Smooth muscle cell (in vitro differentiated cells): ENCODE measurements around the gene HMCN2. TPM values are rescaled to one million over a fixed set of nuclear protein-coding genes. Genes with fewer than 3 reads are reported as not detected.

Experiments used
- DNase-seq: peaks from one replicate; lab custom pipeline; 2025; ENCODE audit not compliant: unreplicated experiment; lab: John Stamatoyannopoulos, UW
- H2AFZ ChIP-seq: fragments of 200-600 bp; sonication (generic); 2 replicates; pipeline ENCODE4 v1.6.0; 2016; ENCODE audit warnings: antibody characterized with exemption, low read depth, mild to moderate bottlenecking
- H3F3A ChIP-seq: fragments of 200-600 bp; sonication (generic); 2 replicates; pipeline ENCODE4 v1.6.0; 2017; ENCODE audit warnings: antibody characterized with exemption, low read depth
- H3K27ac ChIP-seq: fragments of 200-600 bp; sonication (generic); 2 replicates; pipeline ENCODE4 v1.5.1; 2016; ENCODE audit warnings: low read depth, mild to moderate bottlenecking
- H3K27me3 ChIP-seq: fragments of 200-600 bp; sonication (generic); 2 replicates; pipeline ENCODE4 v1.6.1; 2016; ENCODE audit warnings: low read depth, mild to moderate bottlenecking
- H3K36me3 ChIP-seq: fragments of 200-600 bp; sonication (generic); 2 replicates; pipeline ENCODE4 v1.5.1; 2016; ENCODE audit warnings: low read depth
- H3K4me1 ChIP-seq: fragments of 200-600 bp; sonication (generic); 2 replicates; pipeline ENCODE4 v1.5.1; 2016; ENCODE audit warnings: low read depth
- H3K4me2 ChIP-seq: fragments of 200-600 bp; sonication (generic); 2 replicates; pipeline ENCODE4 v1.6.0; 2016; ENCODE audit warnings: mild to moderate bottlenecking
- H3K4me3 ChIP-seq: fragments of 200-600 bp; sonication (generic); 2 replicates; pipeline ENCODE4 v1.5.1; 2016; ENCODE audit warnings: mild to moderate bottlenecking
- H3K79me2 ChIP-seq: fragments of 200-600 bp; sonication (generic); 2 replicates; pipeline ENCODE4 v1.6.0; 2016; ENCODE audit warnings: low read depth, mild to moderate bottlenecking
- H3K9ac ChIP-seq: fragments of 200-600 bp; sonication (generic); 2 replicates; pipeline ENCODE4 v1.6.0; 2016; ENCODE audit warnings: low read depth
- H3K9me3 ChIP-seq: fragments of 200-600 bp; sonication (generic); replicated peaks from 2 replicates; pipeline ENCODE4 v1.5.1; 2016; ENCODE audit warnings: low read depth
- H4K20me1 ChIP-seq: fragments of 200-600 bp; sonication (generic); 2 replicates; pipeline ENCODE4 v1.6.0; 2016; ENCODE audit warnings: low read depth
- CTCF ChIP-seq: fragments of 200-600 bp; sonication (generic); IDR thresholded peaks from 2 replicates; pipeline ENCODE4 v1.5.1; 2017; ENCODE audit warnings: borderline replicate concordance, mild to moderate bottlenecking, antibody characterized with exemption; ENCODE audit not compliant: insufficient read depth, poor library complexity, severe bottlenecking
- WGBS: methylation state at CpG from one replicate; pipeline ENCODE4 v1.1.7; 2016; ENCODE audit warnings: low lambda C conversion rate; 5-methylcytosine and 5-hydroxymethylcytosine counted together
- polyA plus RNA-seq: library from polyadenylated mRNA; unstranded; fragments of >200 nt; fragmentation: Nextera tagmentation; extraction: Ambion mirVana; gene quantifications from 2 replicates; pipeline ENCODE4 v1.2.1, GENCODE V29; 2016
- total RNA-seq: library from RNA; depleted of rRNA; stranded (reverse); fragments of >200 nt; gene quantifications from 2 replicates; pipeline ENCODE4 v1.2.3, GENCODE V29; 2014

HMCN2 gene
- total and polyA plus RNA-seq, 2 experiments from 2014 or later: under 0.01 TPM; not detected in 1

- Histone ChIP-seq H2AFZ (no peak overlapping the region), H3K36me3 (no peaks in the 10 kb centered on the region)
- WGBS: 94% methylated on average over 27 of the region's 27 CpGs
Measured at GRCh38 chr9:130462685-130463540, 197.4 kb downstream of the HMCN2 start.

GRCh38 chr9:130463763-130464745 is 198.5 kb downstream of the HMCN2 start:
- H3K9ac ChIP-seq: no peak overlapping the region
- no peaks in the 10 kb centered on the region for H3K79me2 ChIP-seq
- 91% methylated on average over 22 of the region's 22 CpGs for WGBS
- H3K4me1 ChIP-seq: peaks cover 13% of the 10 kb centered on the region
- H3K9me3 ChIP-seq: no peaks in the 10 kb centered on the region
- TF ChIP-seq CTCF: no peak
- H3K36me3 ChIP-seq: no peaks in the 10 kb centered on the region
- H2AFZ ChIP-seq: no peak overlapping the region
- H3K27me3 ChIP-seq: no peaks in the 10 kb centered on the region
- no peak overlapping the region for H3K27ac ChIP-seq
- H3K4me2 ChIP-seq: no peak overlapping the region
- peaks cover 8% of the 10 kb centered on the region for H4K20me1 ChIP-seq
- no peak overlapping the region for H3K4me3 ChIP-seq
- DNase-seq: no peak
- no peaks in the 10 kb centered on the region for H3F3A ChIP-seq

More at GRCh38 chr9:130462685-130463540, 197.4 kb downstream of the HMCN2 start:
- H4K20me1 ChIP-seq: peaks cover 8% of the 10 kb centered on the region
- no peak overlapping the region for H3K27ac ChIP-seq
- no peak for DNase-seq
- peaks cover 13% of the 10 kb centered on the region for H3K4me1 ChIP-seq
- no peaks in the 10 kb centered on the region for H3K27me3 ChIP-seq
- no peaks in the 10 kb centered on the region for H3K9me3 ChIP-seq
- no peak overlapping the region for H3K9ac ChIP-seq
- H3F3A ChIP-seq: no peaks in the 10 kb centered on the region
- H3K4me3 ChIP-seq: no peak overlapping the region
- TF ChIP-seq CTCF: no peak
- H3K4me2 ChIP-seq: no peak overlapping the region
- H3K79me2 ChIP-seq: no peaks in the 10 kb centered on the region

- Histone ChIP-seq H3K4me1 (peaks cover 13% of the 10 kb centered on the region), H3K36me3 (no peaks in the 10 kb centered on the region), H2AFZ (no peak overlapping the region), H3K9me3 (no peaks in the 10 kb centered on the region), H3K4me2 (no peak overlapping the region), H3K4me3 (no peak overlapping the region), H3K9ac (no peak overlapping the region), H4K20me1 (peaks cover 3% of the 10 kb centered on the region), H3K27ac (no peak overlapping the region), H3K79me2 (no peaks in the 10 kb centered on the region), H3K27me3 (no peaks in the 10 kb centered on the region), H3F3A (no peaks in the 10 kb centered on the region)
- no peak for DNase-seq
- 86% methylated on average over 16 of the region's 16 CpGs for WGBS
- no peak for TF ChIP-seq CTCF
Measured at GRCh38 chr9:130465383-130466096, 200.0 kb downstream of the HMCN2 start.
